H9 (cell line): ENCODE data around the gene CDH16. TPM values are rescaled to one million over a fixed set of nuclear protein-coding genes. Genes with fewer than 3 reads are reported as not detected.

Experiments used
- DNase-seq: peaks from one replicate; pipeline ENCODE4 v3.0.0-alpha.2; 2017
- H2AFZ ChIP-seq: one replicate; pipeline ENCODE4 v1.6.1; 2013; ENCODE audit warnings: mild to moderate bottlenecking, low read length, control low read depth, moderate library complexity
- H2AK5ac ChIP-seq: 2 replicates; pipeline ENCODE4 v1.6.1; 2013; ENCODE audit warnings: low read length, control low read depth, mixed read lengths; ENCODE audit not compliant: insufficient read length
- H2BK120ac ChIP-seq: one replicate; pipeline ENCODE4 v1.6.1; 2013; ENCODE audit warnings: low read depth, mild to moderate bottlenecking, low read length, control low read depth, inconsistent platforms; ENCODE audit not compliant: poor library complexity, severe bottlenecking
- H2BK12ac ChIP-seq: 2 replicates; pipeline ENCODE4 v1.6.1; 2013; ENCODE audit warnings: low read length, control low read depth, mixed read lengths, low read depth; ENCODE audit not compliant: insufficient read length
- H2BK15ac ChIP-seq: 2 replicates; pipeline ENCODE4 v1.6.1; 2013; ENCODE audit warnings: low read depth, low read length, control low read depth
- H2BK20ac ChIP-seq: one replicate; pipeline ENCODE4 v1.6.1; 2013; ENCODE audit warnings: low read depth, mild to moderate bottlenecking, low read length, control low read depth, inconsistent platforms; ENCODE audit not compliant: poor library complexity, severe bottlenecking
- H2BK5ac ChIP-seq: 2 replicates; pipeline ENCODE4 v1.6.1; 2013; ENCODE audit warnings: low read length, control low read depth, mixed read lengths; ENCODE audit not compliant: insufficient read length
- H3K14ac ChIP-seq: 2 replicates; pipeline ENCODE4 v1.6.1; 2013; ENCODE audit warnings: low read length, control low read depth; ENCODE audit not compliant: insufficient read depth
- H3K18ac ChIP-seq: 2 replicates; pipeline ENCODE4 v1.6.1; 2013; ENCODE audit warnings: low read depth, mild to moderate bottlenecking, mixed read lengths, low read length, control low read depth; ENCODE audit not compliant: insufficient read length
- H3K23ac ChIP-seq: 2 replicates; pipeline ENCODE4 v1.6.1; 2013; ENCODE audit warnings: low read length, control low read depth, mixed read lengths, low read depth; ENCODE audit not compliant: insufficient read length
- H3K23me2 ChIP-seq: 2 replicates; pipeline ENCODE4 v1.6.1; 2013; ENCODE audit warnings: low read depth, mild to moderate bottlenecking, mixed read lengths, low read length, control low read depth; ENCODE audit not compliant: insufficient read length, poor library complexity, severe bottlenecking
- H3K27ac ChIP-seq: 2 replicates; pipeline ENCODE4 v1.5.1; 2013; ENCODE audit warnings: low read length, control low read depth, mixed read lengths, low read depth; ENCODE audit not compliant: insufficient read length
- H3K27me3 ChIP-seq: 2 replicates; pipeline ENCODE4 v1.6.1; 2013; ENCODE audit warnings: low read length, control low read depth, inconsistent platforms; ENCODE audit not compliant: insufficient read depth
- H3K4ac ChIP-seq: 2 replicates; pipeline ENCODE4 v1.6.1; 2013; ENCODE audit warnings: low read depth, mild to moderate bottlenecking, control low read depth, inconsistent platforms, low read length, moderate library complexity
- H3K4me1 ChIP-seq: 2 replicates; pipeline ENCODE4 v1.6.1; 2013; ENCODE audit warnings: low read length, control low read depth, inconsistent platforms; ENCODE audit not compliant: insufficient read depth
- H3K4me2 ChIP-seq: 2 replicates; pipeline ENCODE4 v1.6.1; 2013; ENCODE audit warnings: low read length, control low read depth, mixed read lengths; ENCODE audit not compliant: insufficient read length, insufficient read depth
- H3K56ac ChIP-seq: 2 replicates; pipeline ENCODE4 v1.6.1; 2013; ENCODE audit warnings: low read depth, mild to moderate bottlenecking, mixed read lengths, low read length, control low read depth; ENCODE audit not compliant: insufficient read length
- H3K79me1 ChIP-seq: 2 replicates; pipeline ENCODE4 v1.6.1; 2013; ENCODE audit warnings: low read depth, mild to moderate bottlenecking, moderate library complexity, low read length, control low read depth, inconsistent platforms; ENCODE audit not compliant: insufficient read depth, poor library complexity, severe bottlenecking
- H3K79me2 ChIP-seq: 2 replicates; pipeline ENCODE4 v1.6.1; 2013; ENCODE audit warnings: low read length, control low read depth, inconsistent platforms; ENCODE audit not compliant: insufficient read depth
- H3K9ac ChIP-seq: 2 replicates; pipeline ENCODE4 v1.6.1; 2013; ENCODE audit warnings: low read length, control low read depth, mixed read lengths; ENCODE audit not compliant: insufficient read length; ENCODE audit errors: extremely low read depth
- H3K9me3 ChIP-seq: one replicate; pipeline ENCODE4 v1.6.1; 2013; ENCODE audit warnings: low read depth, low read length, inconsistent platforms; ENCODE audit not compliant: control insufficient read depth
- H3T11ph ChIP-seq: one replicate; pipeline ENCODE4 v1.6.1; 2013; ENCODE audit warnings: mild to moderate bottlenecking, low read length, control low read depth, inconsistent platforms
- H4K20me1 ChIP-seq: one replicate; pipeline ENCODE4 v1.6.1; 2013; ENCODE audit not compliant: control insufficient read depth, insufficient read length, insufficient read depth
- H4K5ac ChIP-seq: 2 replicates; pipeline ENCODE4 v1.6.1; 2013; ENCODE audit warnings: low read depth, mild to moderate bottlenecking, mixed read lengths, low read length, control low read depth; ENCODE audit not compliant: insufficient read length
- H4K8ac ChIP-seq: replicated peaks from 2 replicates; pipeline ENCODE4 v1.6.1; 2013; ENCODE audit warnings: low read length, control low read depth, mixed read lengths, low read depth; ENCODE audit not compliant: insufficient read length
- H4K91ac ChIP-seq: 2 replicates; pipeline ENCODE4 v1.6.1; 2013; ENCODE audit warnings: low read depth, mild to moderate bottlenecking, moderate library complexity, mixed read lengths, low read length, control low read depth; ENCODE audit not compliant: insufficient read length
- H3K27ac Mint-ChIP-seq, 3 experiments: 2 replicates in 2 of 3; 3 replicates in 1 of 3; pipeline ENCODE4 v1.8.0; 2020 to 2021; ENCODE audit warnings: mixed read lengths in 3 of 3, mild to moderate bottlenecking in 1 of 3, moderate library complexity in 1 of 3
- H3K27me3 Mint-ChIP-seq: 2 replicates; pipeline ENCODE4 v1.8.0; 2021; ENCODE audit warnings: low read depth, mild to moderate bottlenecking, moderate library complexity, mixed read lengths
- H3K36me3 Mint-ChIP-seq, 3 experiments: 2 replicates in 2 of 3; 3 replicates in 1 of 3; pipeline ENCODE4 v1.8.0; 2020 to 2021; ENCODE audit warnings: low read depth in 3 of 3, mixed read lengths in 3 of 3; ENCODE audit not compliant: insufficient read depth in 1 of 3
- H3K4me1 Mint-ChIP-seq, 2 experiments: 2 replicates each; pipeline ENCODE4 v1.8.0; 2020; ENCODE audit warnings: mixed read lengths in 2 of 2
- H3K4me3 Mint-ChIP-seq, 2 experiments: 2 replicates in 1 of 2; 3 replicates in 1 of 2; pipeline ENCODE4 v1.8.0; 2020 to 2021; ENCODE audit warnings: mild to moderate bottlenecking in 2 of 2, mixed read lengths in 2 of 2, moderate library complexity in 1 of 2
- H3K9me3 Mint-ChIP-seq, 2 experiments: 2 replicates in 1 of 2; 3 replicates in 1 of 2; pipeline ENCODE4 v1.8.0; 2020; ENCODE audit warnings: mild to moderate bottlenecking in 2 of 2, mixed read lengths in 2 of 2, moderate library complexity in 1 of 2
- WGBS: extraction: QIAGEN DNeasy Blood & Tissue Kit; methylation state at CpG from one replicate; pipeline ENCODE4 v1.1.7; 2013; ENCODE audit warnings: missing lambda C conversion rate, low lambda C conversion rate, mixed read lengths; ENCODE audit not compliant: insufficient read length; ENCODE audit errors: extremely low coverage; 5-methylcytosine and 5-hydroxymethylcytosine counted together
- total RNA-seq: library from RNA; stranded (reverse); gene quantifications from 2 replicates; pipeline ENCODE4 v1.2.1, GENCODE V29; 2021
- TF ChIP-seq, protein P1 (sequence below): fragments of 200-600 bp; sonication (generic); conservative IDR thresholded peaks from 3 replicates; pipeline ENCODE4 v1.8.0; 2021; ENCODE audit warnings: antibody characterized with exemption, mild to moderate bottlenecking

CDH16 gene
- total RNA-seq, 1 experiment from 2014 or later = not detected

DNA sequence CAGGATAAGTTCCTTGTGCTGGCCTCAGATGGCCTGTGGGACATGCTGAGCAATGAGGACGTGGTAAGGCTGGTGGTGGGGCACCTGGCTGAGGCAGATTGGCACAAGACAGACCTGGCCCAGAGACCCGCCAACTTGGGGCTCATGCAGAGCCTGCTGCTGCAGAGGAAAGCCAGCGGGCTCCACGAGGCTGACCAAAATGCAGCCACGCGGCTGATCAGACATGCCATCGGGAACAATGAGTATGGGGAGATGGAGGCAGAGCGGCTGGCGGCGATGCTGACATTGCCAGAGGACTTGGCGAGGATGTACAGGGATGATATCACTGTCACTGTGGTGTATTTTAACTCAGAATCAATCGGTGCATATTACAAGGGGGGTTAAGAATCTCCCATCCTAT lies 33.2 kb downstream of the CDH16 start:
- no peak overlapping the region for H2BK5ac ChIP-seq
- H3K27ac Mint-ChIP-seq = no peak overlapping the region
- H2AK5ac ChIP-seq = no peak overlapping the region
- H3K14ac ChIP-seq = no peak overlapping the region
- no peak overlapping the region for H3K9ac ChIP-seq
- H4K91ac ChIP-seq = no peak overlapping the region
- peaks cover 7% of the 10 kb centered on the region in 2 experiments; a peak in 2 of 4 replicates for H3K4me1 Mint-ChIP-seq
- no peak for DNase-seq
- H3K79me1 ChIP-seq = peaks cover 2% of the 10 kb centered on the region
- no peak overlapping the region for H3K27ac ChIP-seq
- no peaks in the 10 kb centered on the region for H3K27me3 Mint-ChIP-seq
- H3K79me2 ChIP-seq = peaks cover 5% of the 10 kb centered on the region; the same call in 1 of the 2 replicates
- H3K23me2 ChIP-seq = peaks cover 6% of the 10 kb centered on the region
- H3K4me3 Mint-ChIP-seq = no peak overlapping the region
- no peak overlapping the region for H2BK120ac ChIP-seq
- no peaks in the 10 kb centered on the region for H3K4me1 ChIP-seq
- H3K23ac ChIP-seq = no peak overlapping the region
- H2BK15ac ChIP-seq = no peak overlapping the region
- no peak overlapping the region for H3K18ac ChIP-seq
- no peaks in the 10 kb centered on the region for H3K9me3 Mint-ChIP-seq
- peaks cover 15 to 44% (median 38%) of the 10 kb centered on the region in 3 experiments; a peak in 6 of 7 replicates for H3K36me3 Mint-ChIP-seq
- H4K8ac ChIP-seq = no peak overlapping the region
- H2BK20ac ChIP-seq = no peak overlapping the region
- no peak overlapping the region for H3K4me2 ChIP-seq
- H3K9me3 ChIP-seq = no peaks in the 10 kb centered on the region
- no peak overlapping the region for H2AFZ ChIP-seq
- H4K20me1 ChIP-seq = no peaks in the 10 kb centered on the region
- no CpG with 5 or more reads among the region's 12 CpGs for WGBS
- no peak overlapping the region for H3K4ac ChIP-seq
- TF ChIP-seq, protein P1, sequence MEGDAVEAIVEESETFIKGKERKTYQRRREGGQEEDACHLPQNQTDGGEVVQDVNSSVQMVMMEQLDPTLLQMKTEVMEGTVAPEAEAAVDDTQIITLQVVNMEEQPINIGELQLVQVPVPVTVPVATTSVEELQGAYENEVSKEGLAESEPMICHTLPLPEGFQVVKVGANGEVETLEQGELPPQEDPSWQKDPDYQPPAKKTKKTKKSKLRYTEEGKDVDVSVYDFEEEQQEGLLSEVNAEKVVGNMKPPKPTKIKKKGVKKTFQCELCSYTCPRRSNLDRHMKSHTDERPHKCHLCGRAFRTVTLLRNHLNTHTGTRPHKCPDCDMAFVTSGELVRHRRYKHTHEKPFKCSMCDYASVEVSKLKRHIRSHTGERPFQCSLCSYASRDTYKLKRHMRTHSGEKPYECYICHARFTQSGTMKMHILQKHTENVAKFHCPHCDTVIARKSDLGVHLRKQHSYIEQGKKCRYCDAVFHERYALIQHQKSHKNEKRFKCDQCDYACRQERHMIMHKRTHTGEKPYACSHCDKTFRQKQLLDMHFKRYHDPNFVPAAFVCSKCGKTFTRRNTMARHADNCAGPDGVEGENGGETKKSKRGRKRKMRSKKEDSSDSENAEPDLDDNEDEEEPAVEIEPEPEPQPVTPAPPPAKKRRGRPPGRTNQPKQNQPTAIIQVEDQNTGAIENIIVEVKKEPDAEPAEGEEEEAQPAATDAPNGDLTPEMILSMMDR = no peak
- H2BK12ac ChIP-seq = no peak overlapping the region
- no peaks in the 10 kb centered on the region for H3K27me3 ChIP-seq
- H3K56ac ChIP-seq = no peak overlapping the region
- no peak overlapping the region for H3T11ph ChIP-seq
- H4K5ac ChIP-seq = no peak overlapping the region
